ENCODE data around the gene S100PBP. TPM values are rescaled to one million over a fixed set of nuclear protein-coding genes. Genes with fewer than 3 reads are reported as not detected.

Gene S100PBP
- polyA plus RNA-seq, 2 of the 4 experiments (the other 2 are of a cell fraction): 16.1 to 41.9 TPM

- 74% methylated on average over 3 of the region's 5 CpGs for WGBS (ENCODE audit: missing lambda C conversion rate)
- ChIA-PET POLR2A (no interaction called here), CTCF (interaction anchor here (1.6 to 4.3 kb wide), 3 partner anchors 9 to 23 kb away, joined by 3 to 30 read pairs (median 5); partner anchors contain the start of gene HPCA)
- DNase-seq (ENCODE audit: low read depth in 1 of 2, low spot score in 1 of 2) (no peak), ATAC-seq (no peak), FAIRE-seq (no peak)
- 0 out of 3 replicates have a peak, but pooled peaks cover 3% of the 10 kb centered on the region for H3K4me1 ChIP-seq
- H3K4me3 ChIP-seq: no peak overlapping the region
- no peak for TF ChIP-seq RCOR1 (IDR thresholded peaks at IDR 0.05; ENCODE audit: low read depth, low read length)
- no peak for TF ChIP-seq ZNF302 (CRISPR knock-in tag; IDR thresholded peaks at IDR 0.05)
- no peak for TF ChIP-seq RAD21 (conservative IDR thresholded peaks at IDR 0.05 in 1 of 2, IDR thresholded peaks at IDR 0.05 in 1 of 2)
- no peak for TF ChIP-seq MAX (IDR thresholded peaks at IDR 0.05)
- TF ChIP-seq ATOH8 (CRISPR knock-in tag; IDR thresholded peaks at IDR 0.05; ENCODE audit: low read depth): no peak
- no peak for TF ChIP-seq CBX2 (IDR thresholded peaks at IDR 0.05; ENCODE audit: borderline replicate concordance, low read depth)
- no peak for TF ChIP-seq POLR2A (IDR thresholded peaks at IDR 0.05; ENCODE audit: low read length)
- no peak for TF ChIP-seq REST (IDR thresholded peaks at IDR 0.05)
- no peak for TF ChIP-seq CBX8 (IDR thresholded peaks at IDR 0.05)
- TF ChIP-seq EHF (CRISPR knock-in tag; IDR thresholded peaks at IDR 0.05): no peak
- TF ChIP-seq FOSB (CRISPR knock-in tag; IDR thresholded peaks at IDR 0.05): no peak
- TF ChIP-seq RFX5 (IDR thresholded peaks at IDR 0.05): no peak
- TF ChIP-seq KDM5A (IDR thresholded peaks at IDR 0.05): no peak
- no peak for TF ChIP-seq HEYL (CRISPR knock-in tag; IDR thresholded peaks at IDR 0.05)
- TF ChIP-seq JUN (IDR thresholded peaks at IDR 0.05): no peak
- no peak for TF ChIP-seq ZC3H11A (IDR thresholded peaks at IDR 0.05)
- H3K27ac ChIP-seq: no peak overlapping the region
- H3K4me2 ChIP-seq: no peak overlapping the region
- H3K9me3 ChIP-seq: no peaks in the 10 kb centered on the region
These were observed 79.0 kb downstream of the S100PBP start for GRCh38 chr1:32896451-32896850.

GRCh38 chr1:32897082-32898049 is 79.9 kb downstream of the S100PBP start:
- no peak for DNase-seq (ENCODE audit: low read depth in 1 of 2, low spot score in 1 of 2)
- no peak for TF ChIP-seq BCL3 (IDR thresholded peaks at IDR 0.05)
- no peak for TF ChIP-seq EP300 (IDR thresholded peaks at IDR 0.05)
- no peak for TF ChIP-seq ZFP36 (IDR thresholded peaks at IDR 0.05; ENCODE audit: borderline replicate concordance, partially characterized antibody)
- TF ChIP-seq EHF (CRISPR knock-in tag; IDR thresholded peaks at IDR 0.05): no peak
- no peak for TF ChIP-seq HEYL (CRISPR knock-in tag; IDR thresholded peaks at IDR 0.05)
- no peak for TF ChIP-seq NFE2L2 (conservative IDR thresholded peaks at IDR 0.05; ENCODE audit: low read length)
- no peak for TF ChIP-seq ZNF302 (CRISPR knock-in tag; IDR thresholded peaks at IDR 0.05)
- no peak for TF ChIP-seq RNF2 (IDR thresholded peaks at IDR 0.05; ENCODE audit: borderline replicate concordance, low read depth)
- no peak for TF ChIP-seq HMGXB4 (CRISPR knock-in tag; IDR thresholded peaks at IDR 0.05; ENCODE audit: borderline replicate concordance)
- no peak for TF ChIP-seq ATOH8 (CRISPR knock-in tag; IDR thresholded peaks at IDR 0.05; ENCODE audit: low read depth)
- no peak for TF ChIP-seq GATA3 (IDR thresholded peaks at IDR 0.05; ENCODE audit: borderline replicate concordance)
- TF ChIP-seq POLR2A (IDR thresholded peaks at IDR 0.05; ENCODE audit: low read length): no peak
- no peak for TF ChIP-seq HOXA7 (CRISPR knock-in tag; IDR thresholded peaks at IDR 0.05)
- no peak for TF ChIP-seq JUN (IDR thresholded peaks at IDR 0.05)
- TF ChIP-seq FOXS1 (CRISPR knock-in tag; IDR thresholded peaks at IDR 0.05): no peak
- no peak for TF ChIP-seq KDM5A (IDR thresholded peaks at IDR 0.05)
- H3K4me2 ChIP-seq: no peak overlapping the region
- CTCF ChIA-PET: interaction anchor here (1.6 to 4.3 kb wide), 5 partner anchors 9 to 158 kb away, joined by 3 to 30 read pairs (median 5); partner anchors contain the start of gene HPCA
- H3K9me3 ChIP-seq: no peaks in the 10 kb centered on the region
- H3K4me3 ChIP-seq: no peak overlapping the region
- no peak for ATAC-seq
- POLR2A ChIA-PET: no interaction called here
- no peak for FAIRE-seq
- 86% methylated on average over 11 of the region's 11 CpGs for WGBS (ENCODE audit: missing lambda C conversion rate)
- no peak overlapping the region for H3K27ac ChIP-seq
- peaks cover 7% of the 10 kb centered on the region; the same call in 1 of the 3 replicates for H3K4me1 ChIP-seq

Measured in A549 (cell line).